Stimulated activated CD4-positive, alpha-beta T cell treated with anti-CD3 and anti-CD28 coated beads, Interleukin-15, amount 100 ng/mL, for 24 hours (primary cell): ENCODE data around the gene PRB4.
"Not testable (repeated sequence)": the region's sequence is repeated elsewhere in the genome, so short reads cannot be mapped to it uniquely, and the experiment has no call there.

Experiments
- DNase-seq: peaks from one replicate; pipeline ENCODE4 v3.0.0-alpha.2; 2020

The PRB4 gene

GRCh38 chr12:11310336-11310735 is at the start of gene PRB4:
Gene PRB4 (minus strand): TSS chr12:11310436. CDS start chr12:11310398, 38 bp downstream.
- no peak for DNase-seq

GRCh38 chr12:11351736-11352135 is 41.5 kb upstream of the PRB4 start:
- not testable (repeated sequence) for DNase-seq

DNA sequence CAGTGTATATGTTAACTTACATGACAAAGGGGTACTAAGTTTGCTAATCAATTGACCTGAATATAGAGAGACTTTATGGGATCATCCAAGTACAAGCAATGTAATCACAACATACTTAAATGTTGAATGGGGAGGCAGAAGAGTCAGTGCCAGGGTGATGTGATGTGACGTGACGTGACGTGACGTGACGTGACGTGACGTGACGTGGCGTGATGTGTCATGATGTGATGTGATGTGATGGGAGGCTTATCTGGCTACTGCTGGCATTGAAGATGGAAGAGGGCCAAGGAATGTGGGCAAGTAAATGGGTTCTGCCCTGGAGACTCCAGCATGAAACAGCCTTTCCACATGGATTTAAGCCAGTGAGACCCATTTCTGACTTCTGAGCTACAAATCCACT is 38.2 kb upstream of the PRB4 start:
- DNase-seq = no peak

GRCh38 chr12:11347810-11348209 is 37.6 kb upstream of the PRB4 start:
- no peak for DNase-seq

- DNase-seq = no peak
These were observed 34.3 kb upstream of the PRB4 start for GRCh38 chr12:11344500-11344899.

- no peak for DNase-seq
These were observed 14.2 kb upstream of the PRB4 start for GRCh38 chr12:11324426-11324825.

DNA sequence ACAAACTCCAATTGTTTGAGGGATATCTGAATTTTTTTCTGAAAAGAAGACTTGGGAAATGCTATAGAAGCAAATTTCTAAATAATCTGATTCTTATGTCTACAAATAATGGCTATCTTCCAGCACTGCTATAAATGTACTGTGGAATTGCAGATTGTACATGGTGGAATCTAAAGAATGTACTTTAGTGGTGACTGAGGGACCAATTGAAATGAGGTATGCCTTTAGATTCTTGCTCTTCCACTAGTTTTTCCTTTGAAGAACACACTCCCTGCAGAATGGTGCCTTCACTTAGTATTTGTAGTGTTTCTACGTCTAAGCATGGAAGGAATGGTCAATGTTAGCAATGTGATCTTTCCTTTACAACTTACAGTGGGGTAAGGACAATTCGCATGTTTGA is 11.7 kb upstream of the PRB4 start:
- no peak for DNase-seq

DNA sequence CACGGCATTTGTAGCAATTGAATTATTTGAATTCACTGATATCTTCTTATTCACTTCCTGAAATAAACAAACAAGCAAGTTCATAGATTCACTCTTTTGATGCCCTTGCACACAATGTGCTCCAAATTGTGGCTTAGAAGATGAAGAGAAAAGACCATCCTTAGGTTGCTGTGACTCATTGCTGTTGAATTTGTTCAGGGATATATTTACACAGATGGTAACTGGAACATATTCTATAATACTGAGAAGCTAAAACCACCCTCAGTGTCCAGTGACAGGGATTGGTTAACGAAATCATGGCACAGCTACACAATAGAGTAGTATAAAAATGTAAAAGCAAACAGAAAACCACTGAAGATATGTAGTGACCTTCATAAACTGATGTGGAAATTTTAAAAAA is 3.1 kb downstream of the PRB4 start:
- no peak for DNase-seq

DNA sequence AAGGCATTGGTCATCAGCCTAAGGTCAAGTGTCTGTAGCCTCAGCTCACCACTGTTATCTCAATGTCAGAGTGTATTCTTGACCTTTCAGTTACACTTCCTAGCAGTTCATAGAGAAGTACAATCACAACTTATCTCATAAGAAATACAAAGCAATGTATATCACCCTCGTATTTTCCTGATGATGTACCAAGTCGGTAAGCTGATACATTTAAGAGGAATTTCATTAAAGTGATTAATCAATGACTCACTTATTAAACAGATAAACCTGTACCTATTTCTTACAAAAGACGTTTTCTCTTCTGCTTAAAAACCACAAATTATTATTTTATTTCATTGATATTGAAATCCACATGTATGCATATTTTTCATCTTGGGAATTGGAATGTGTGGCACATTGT is 36.8 kb downstream of the PRB4 start:
- no peak for DNase-seq

GRCh38 chr12:11269607-11270006 is 40.6 kb downstream of the PRB4 start, which contains the start of gene PRB3:
Gene PRB3 (minus strand): TSS chr12:11269707. CDS start chr12:11269669, 38 bp downstream.
- DNase-seq = no peak

- no peak for DNase-seq
These were observed 45.7 kb downstream of the PRB4 start for GRCh38 chr12:11264501-11264900.
